C4-2B (cell line): ENCODE data around the gene BACH1.

Experiments used
- CTCF ChIP-seq: fragments of 450-650 bp; conservative IDR thresholded peaks from 2 replicates; pipeline ENCODE4 v1.5.1; 2017; ENCODE audit warnings: mild to moderate bottlenecking
- ZFX ChIP-seq: fragments of 450-650 bp; IDR thresholded peaks from 2 replicates; pipeline ENCODE4 v1.6.1; 2017

GRCh38 chr21:29374481-29374880 is 75.8 kb downstream of the BACH1 start:
- TF ChIP-seq CTCF (no peak), ZFX (no peak)
